AG04449 (cell line): ENCODE results near the gene CBS.
"Not testable (repeated sequence)": the region's sequence is repeated elsewhere in the genome, so short reads cannot be mapped to it uniquely, and the experiment has no call there.

Source experiments
- CTCF ChIA-PET: fragments of 350-600 bp; formaldehyde crosslinking; extraction: SDS; loops from one replicate; lab custom pipeline; 2021; ENCODE audit warnings: antibody characterized with exemption; lab: Yijun Ruan, JAX
- POLR2A ChIA-PET: fragments of 400-600, 350-600 bp; formaldehyde crosslinking; extraction: SDS; loops from one replicate; lab custom pipeline; 2020; ENCODE audit warnings: antibody characterized with exemption, inconsistent platforms; lab: Yijun Ruan, JAX
- DNase-seq: peaks from one replicate; pipeline ENCODE4 v3.0.0-alpha.2; 2010; ENCODE audit warnings: low read depth, low spot score
- H3K4me3 ChIP-seq: 2 replicates; pipeline ENCODE4 v1.5.1; 2011; ENCODE audit warnings: low read depth, mild to moderate bottlenecking, control low read depth, low read length
- CTCF ChIP-seq: IDR thresholded peaks from one replicate; pipeline ENCODE4 v1.5.1; 2011; ENCODE audit warnings: mild to moderate bottlenecking, moderate library complexity, low read length, control low read depth, inconsistent platforms; ENCODE audit not compliant: insufficient read depth; ENCODE audit errors: missing control alignments

Gene CBS

GRCh38 chr21:43038659-43039044 lies 37.0 kb downstream of the CBS start:
- DNase-seq, H3K4me3 ChIP-seq, CTCF ChIA-PET, POLR2A ChIA-PET: not testable (repeated sequence)

- CTCF ChIA-PET = not testable (repeated sequence)
Measured at GRCh38 chr21:43037918-43038658, 37.5 kb downstream of the CBS start.

GRCh38 chr21:43036889-43037288 lies 38.7 kb downstream of the CBS start:
- POLR2A ChIA-PET, CTCF ChIA-PET, H3K4me3 ChIP-seq, DNase-seq: not testable (repeated sequence)

More at GRCh38 chr21:43037918-43038658, 37.5 kb downstream of the CBS start:
- H3K4me3 ChIP-seq, DNase-seq, POLR2A ChIA-PET: not testable (repeated sequence)

- no peak for DNase-seq
- ChIA-PET POLR2A (no interaction called here), CTCF (no interaction called here)
- TF ChIP-seq CTCF = no peak
- H3K4me3 ChIP-seq = no peak overlapping the region
Measured at GRCh38 chr21:43034826-43035225, 40.8 kb downstream of the CBS start.

GRCh38 chr21:43034101-43034500 lies 41.5 kb downstream of the CBS start:
- no peak overlapping the region for H3K4me3 ChIP-seq
- no peak for DNase-seq
- CTCF ChIA-PET = interaction anchor here (0.8 to 0.9 kb wide), 2 partner anchors 10 to 33 kb away, joined by 3 read pairs; no protein-coding TSS in a partner anchor
- TF ChIP-seq CTCF = no peak
- POLR2A ChIA-PET = no interaction called here

- no peak overlapping the region for H3K4me3 ChIP-seq
- DNase-seq = no peak
- TF ChIP-seq CTCF = no peak
- ChIA-PET CTCF (interaction anchor here (1.0 kb wide), 1 partner anchor 24 kb away, joined by 3 read pairs; no protein-coding TSS in a partner anchor), POLR2A (no interaction called here)
Measured at GRCh38 chr21:43031121-43031619, 44.5 kb downstream of the CBS start.

- no peak for DNase-seq
- no peak overlapping the region for H3K4me3 ChIP-seq
- CTCF ChIA-PET = no interaction called here
- POLR2A ChIA-PET = no interaction called here
- no peak for TF ChIP-seq CTCF
Measured at GRCh38 chr21:43029785-43030184, 45.9 kb downstream of the CBS start.
